HG03159 (cell line): Measurements from ENCODE around the gene NDUFB4.
"Not testable (repeated sequence)": the region's sequence is repeated elsewhere in the genome, so short reads cannot be mapped to it uniquely, and the experiment has no call there.

Experiments
- ATAC-seq: cut with Tn5 transposase; IDR thresholded peaks from one replicate; pipeline ENCODE4 v1.9.1; 2021; ENCODE audit warnings: mild to moderate bottlenecking, moderate library complexity; ENCODE audit not compliant: unreplicated experiment

NDUFB4 gene

GRCh38 chr3:120569222-120570057 lies 26.7 kb upstream of the NDUFB4 start:
- ATAC-seq: no peak

- no peak for ATAC-seq
These were observed 24.1 kb upstream of the NDUFB4 start for GRCh38 chr3:120572027-120572426.

- ATAC-seq: no peak
These were observed 8.7 kb upstream of the NDUFB4 start for GRCh38 chr3:120587332-120587975.

- no peak for ATAC-seq
These were observed 384 bp upstream of the NDUFB4 start for GRCh38 chr3:120595788-120596115.

GRCh38 chr3:120596853-120597223 lies 702 bp downstream of the NDUFB4 start:
- no peak for ATAC-seq

GRCh38 chr3:120597445-120598049 lies 1.4 kb downstream of the NDUFB4 start:
- peak; percentile 33 for ATAC-seq

GRCh38 chr3:120599211-120599610 lies 3.1 kb downstream of the NDUFB4 start:
- ATAC-seq: no peak

GRCh38 chr3:120601554-120601953 lies 5.4 kb downstream of the NDUFB4 start:
- no peak for ATAC-seq

GRCh38 chr3:120602682-120603081 lies 6.5 kb downstream of the NDUFB4 start:
- no peak for ATAC-seq

GRCh38 chr3:120604382-120604781 lies 8.2 kb downstream of the NDUFB4 start:
- no peak for ATAC-seq

- ATAC-seq: no peak
These were observed 8.6 kb downstream of the NDUFB4 start for GRCh38 chr3:120604784-120605183.

- no peak for ATAC-seq
These were observed 12.4 kb downstream of the NDUFB4 start for GRCh38 chr3:120608506-120608905.

- ATAC-seq: no peak
These were observed 18.6 kb downstream of the NDUFB4 start for GRCh38 chr3:120614765-120615164.

- no peak for ATAC-seq
These were observed 19.9 kb downstream of the NDUFB4 start for GRCh38 chr3:120615847-120616609.

GRCh38 chr3:120616745-120617144 lies 20.6 kb downstream of the NDUFB4 start:
- ATAC-seq: not testable (repeated sequence)

GRCh38 chr3:120622457-120622856 lies 26.3 kb downstream of the NDUFB4 start:
- no peak for ATAC-seq

GRCh38 chr3:120622870-120623726 lies 27.0 kb downstream of the NDUFB4 start:
- ATAC-seq: no peak

GRCh38 chr3:120623727-120624093 lies 27.6 kb downstream of the NDUFB4 start:
- no peak for ATAC-seq

GRCh38 chr3:120625159-120625586 lies 29.0 kb downstream of the NDUFB4 start:
- ATAC-seq: no peak

GRCh38 chr3:120634539-120634938 lies 38.4 kb downstream of the NDUFB4 start:
- ATAC-seq: no peak
